ENCODE data around the gene SORCS2. TPM values are rescaled to one million over a fixed set of nuclear protein-coding genes. Genes with fewer than 3 reads are reported as not detected.

The SORCS2 gene
- total RNA-seq, 4 donors from 2014 or later, result 0.07 to 1.2 (median 0.11) TPM

GRCh38 chr4:7370038-7370437 lies 177.7 kb downstream of the SORCS2 start:
- H3K27me3 ChIP-seq, result peaks cover 0 to 8% (median 0%) of the 10 kb centered on the region in 3 donors
- no peak overlapping the region for H3K4me3 ChIP-seq
- no peak for DNase-seq
- intact Hi-C loops (cut with DNase I; ENCODE audit: low total_unique reads) (no loop called here), in situ Hi-C loops (cut with MboI; ENCODE audit: low sequenced_read_pairs in 4 of 4) (no loop called here)
- no peaks in the 10 kb centered on the region for H3K36me3 ChIP-seq
- no peaks in the 10 kb centered on the region for H3K9me3 ChIP-seq
- no peak for TF ChIP-seq POLR2A (IDR thresholded peaks at IDR 0.05)
- TF ChIP-seq CTCF (IDR thresholded peaks at IDR 0.05 in 4 of 5, conservative IDR thresholded peaks at IDR 0.05 in 1 of 5), result no peak
- ATAC-seq, result no peak
- no peak overlapping the region for H3K27ac ChIP-seq
- H3K4me1 ChIP-seq, result peaks cover 7 to 8% of the 10 kb centered on the region in 2 donors

- in situ Hi-C loops (cut with MboI; ENCODE audit: low sequenced_read_pairs in 4 of 4) (no loop called here), intact Hi-C loops (cut with DNase I; ENCODE audit: low total_unique reads) (no loop called here)
- Histone ChIP-seq H3K27ac (no peak overlapping the region), H3K4me3 (no peak overlapping the region), H3K9me3 (no peaks in the 10 kb centered on the region), H3K4me1 (no peaks in the 10 kb centered on the region), H3K27me3 (peaks cover 0 to 8% (median 0%) of the 10 kb centered on the region in 3 donors), H3K36me3 (no peaks in the 10 kb centered on the region)
- no peak for DNase-seq
- TF ChIP-seq CTCF (IDR thresholded peaks at IDR 0.05 in 4 of 5, conservative IDR thresholded peaks at IDR 0.05 in 1 of 5) (no peak), POLR2A (IDR thresholded peaks at IDR 0.05) (no peak)
- ATAC-seq, result no peak
Observed at GRCh38 chr4:7371210-7371941, 179.0 kb downstream of the SORCS2 start.

GRCh38 chr4:7372673-7373072 lies 180.3 kb downstream of the SORCS2 start:
- H3K27me3 ChIP-seq, result peaks cover 0 to 14% (median 5%) of the 10 kb centered on the region in 3 donors
- no peaks in the 10 kb centered on the region for H3K9me3 ChIP-seq
- H3K27ac ChIP-seq, result no peak overlapping the region
- DNase-seq (no peak), ATAC-seq (no peak)
- intact Hi-C loops (cut with DNase I; ENCODE audit: low total_unique reads) (no loop called here), in situ Hi-C loops (cut with MboI; ENCODE audit: low sequenced_read_pairs in 4 of 4) (no loop called here)
- H3K4me3 ChIP-seq, result no peak overlapping the region
- no peaks in the 10 kb centered on the region for H3K36me3 ChIP-seq
- TF ChIP-seq POLR2A (IDR thresholded peaks at IDR 0.05) (no peak), CTCF (IDR thresholded peaks at IDR 0.05 in 4 of 5, conservative IDR thresholded peaks at IDR 0.05 in 1 of 5) (no peak)
- H3K4me1 ChIP-seq, result no peaks in the 10 kb centered on the region

GRCh38 chr4:7374571-7374970 lies 182.2 kb downstream of the SORCS2 start:
- no peaks in the 10 kb centered on the region for H3K9me3 ChIP-seq
- no peaks in the 10 kb centered on the region for H3K4me1 ChIP-seq
- no peak overlapping the region for H3K27ac ChIP-seq
- no peak overlapping the region for H3K4me3 ChIP-seq
- H3K27me3 ChIP-seq, result peaks cover 0 to 24% (median 20%) of the 10 kb centered on the region in 3 donors
- TF ChIP-seq POLR2A (IDR thresholded peaks at IDR 0.05) (no peak), CTCF (IDR thresholded peaks at IDR 0.05 in 4 of 5, conservative IDR thresholded peaks at IDR 0.05 in 1 of 5) (no peak)
- in situ Hi-C loops (cut with MboI; ENCODE audit: low sequenced_read_pairs in 4 of 4) (no loop called here), intact Hi-C loops (cut with DNase I; ENCODE audit: low total_unique reads) (no loop called here)
- DNase-seq (no peak), ATAC-seq (no peak)
- H3K36me3 ChIP-seq, result no peaks in the 10 kb centered on the region

Measured in gastrocnemius medialis (tissue), 4 donors.